Left ventricle myocardium inferior (tissue), 1 donor: ENCODE measurements around the gene SLC16A12. TPM values are rescaled to one million over a fixed set of nuclear protein-coding genes. Genes with fewer than 3 reads are reported as not detected.
"Not testable (repeated sequence)": the region's sequence is repeated elsewhere in the genome, so short reads cannot be mapped to it uniquely, and the experiment has no call there.

Experiments
- DNase-seq: peaks from one replicate; pipeline ENCODE4 v3.0.0-alpha.2; 2020
- H3K27ac ChIP-seq: fragments of 200-600 bp; replicated peaks from 2 replicates; pipeline ENCODE4 v1.8.0; 2021
- H3K27me3 ChIP-seq: fragments of 200-600 bp; 2 replicates; pipeline ENCODE4 v1.8.0; 2021; ENCODE audit warnings: low read depth
- H3K36me3 ChIP-seq: fragments of 200-600 bp; 2 replicates; pipeline ENCODE4 v1.8.0; 2021
- H3K4me1 ChIP-seq: fragments of 200-600 bp; 2 replicates; pipeline ENCODE4 v1.8.0; 2021
- H3K4me3 ChIP-seq: fragments of 200-600 bp; 2 replicates; pipeline ENCODE4 v1.8.0; 2021; ENCODE audit warnings: mild to moderate bottlenecking, moderate library complexity
- H3K9me3 ChIP-seq: fragments of 200-600 bp; replicated peaks from 2 replicates; pipeline ENCODE4 v1.8.0; 2021
- CTCF ChIP-seq: fragments of 200-600 bp; IDR thresholded peaks from 2 replicates; pipeline ENCODE4 v1.8.0; 2021; ENCODE audit warnings: antibody characterized with exemption, mild to moderate bottlenecking, borderline replicate concordance
- intact Hi-C: fragments of 100-400 bp; cut with micrococcal nuclease; formaldehyde crosslinking; loops from one replicate; pipeline ENCODE4 v1.11.0; 2022
- total RNA-seq: library from RNA; stranded (reverse); fragmentation: NEBNext Ultra II Directional; extraction: Animal tissue kit (Norgen Biotek cat#: 25700); gene quantifications from one replicate; pipeline ENCODE4 v1.2.1, GENCODE V29; 2021
- donor health status: DM: no; HTN: yes; CAD: no; lungs with severe emphysema.

The SLC16A12 gene
- total RNA-seq, 1 donor from 2014 or later = 2.0 TPM

DNA sequence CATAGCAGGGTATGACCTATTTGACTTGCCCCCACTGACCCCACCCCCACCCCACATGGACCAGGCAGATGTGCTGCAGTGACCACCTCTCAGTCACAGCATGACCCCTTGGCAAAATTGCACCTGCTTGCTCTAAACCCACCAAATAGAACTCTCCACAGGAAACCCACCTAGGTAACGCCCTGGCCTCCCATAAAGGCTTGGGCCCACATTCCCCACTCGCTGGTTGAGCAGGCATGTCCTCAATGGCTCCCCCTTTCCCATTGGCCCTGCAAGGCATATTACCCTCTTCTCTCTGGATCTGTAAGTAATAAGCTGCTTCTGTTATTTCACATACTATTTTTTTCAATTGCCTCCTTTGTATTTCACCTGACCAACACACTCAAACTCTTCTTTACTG, 140.3 kb downstream of the SLC16A12 start:
- H3K9me3 ChIP-seq = no peaks in the 10 kb centered on the region
- intact Hi-C loops = no loop called here
- DNase-seq = no peak
- H3K27me3 ChIP-seq = no peaks in the 10 kb centered on the region
- H3K36me3 ChIP-seq = peaks cover 7% of the 10 kb centered on the region
- peak overlapping the region; percentile 74 for H3K4me3 ChIP-seq
- no peak for TF ChIP-seq CTCF
- H3K27ac ChIP-seq = no peak overlapping the region
- H3K4me1 ChIP-seq = peaks cover 62% of the 10 kb centered on the region

- no peaks in the 10 kb centered on the region for H3K9me3 ChIP-seq
- peaks cover 7% of the 10 kb centered on the region for H3K36me3 ChIP-seq
- intact Hi-C loops = no loop called here
- H3K4me3 ChIP-seq = peak overlapping the region; percentile 74
- no peak for DNase-seq
- no peak for TF ChIP-seq CTCF
- peak overlapping the region; percentile 88 for H3K27ac ChIP-seq
- peaks cover 63% of the 10 kb centered on the region for H3K4me1 ChIP-seq
- no peaks in the 10 kb centered on the region for H3K27me3 ChIP-seq
Observed at GRCh38 chr10:89393898-89394297, 141.5 kb downstream of the SLC16A12 start.

DNA sequence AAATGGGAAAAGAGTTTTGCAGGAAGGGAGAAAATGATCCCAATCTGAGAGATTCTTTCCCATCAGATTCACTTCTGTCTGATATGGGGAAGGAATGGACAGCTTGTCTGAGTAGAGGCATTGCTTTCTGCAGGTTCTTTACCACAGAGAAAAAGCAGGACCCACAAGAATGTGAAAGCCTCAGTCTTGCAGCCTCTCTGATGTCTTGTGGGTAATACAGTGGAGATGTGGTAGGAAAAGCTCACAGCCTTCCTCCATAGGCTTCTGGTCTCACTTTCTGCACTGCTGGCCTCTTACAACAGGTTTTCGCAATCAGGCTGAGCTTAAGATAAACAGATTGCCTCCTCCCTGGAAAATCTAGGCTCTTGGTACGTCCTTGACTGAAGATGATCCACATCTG, 142.4 kb downstream of the SLC16A12 start:
- Histone ChIP-seq H3K4me3 (peak overlapping the region; percentile 74), H3K27ac (peak overlapping the region; percentile 88), H3K9me3 (no peaks in the 10 kb centered on the region), H3K36me3 (peaks cover 7% of the 10 kb centered on the region), H3K4me1 (peaks cover 56% of the 10 kb centered on the region), H3K27me3 (no peaks in the 10 kb centered on the region)
- no peak for TF ChIP-seq CTCF
- DNase-seq = no peak
- intact Hi-C loops = no loop called here

DNA sequence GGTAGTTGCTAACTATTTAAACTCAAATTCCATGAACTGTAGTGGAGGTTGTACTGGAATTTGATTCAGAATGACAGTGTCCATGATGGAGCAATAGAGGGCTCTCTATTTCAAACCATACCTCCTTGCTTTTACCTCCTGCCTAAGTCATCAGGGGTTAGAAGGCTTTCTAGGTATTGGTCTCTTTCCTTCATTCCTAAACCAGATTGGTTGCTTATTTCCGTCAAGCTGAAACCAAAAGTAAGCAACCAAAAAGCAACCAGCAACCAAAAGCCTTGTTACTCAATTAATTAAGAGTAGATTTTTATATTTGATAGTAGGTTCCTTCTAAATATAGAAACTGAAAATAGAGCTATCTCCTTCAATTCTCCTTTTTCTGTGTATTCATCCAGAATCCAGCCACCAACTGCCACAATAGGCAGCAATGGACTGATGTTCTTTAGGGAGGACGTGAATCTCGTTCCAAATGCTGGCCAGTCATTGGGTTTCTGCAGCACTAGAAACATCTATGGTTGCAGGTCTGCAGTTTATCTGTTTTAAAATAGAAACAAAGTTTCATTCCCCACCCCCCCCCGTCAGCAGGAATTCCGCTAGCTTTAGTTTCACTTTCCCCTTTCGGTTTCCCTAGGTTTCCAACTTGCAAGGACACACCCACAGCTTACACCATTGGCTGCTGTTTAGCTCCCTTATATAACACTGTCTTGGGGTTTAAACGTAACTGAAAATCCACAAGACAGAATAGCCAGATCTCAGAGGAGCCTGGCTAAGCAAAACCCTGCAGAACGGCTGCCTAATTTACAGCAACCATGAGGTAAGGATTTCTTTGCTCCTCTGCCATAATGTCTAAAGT, 143.3 kb downstream of the SLC16A12 start, which contains the start of gene IFIT1:
TSS of gene IFIT1 (plus strand) at position 717 of the 850 bp plus-strand sequence. CDS start at position 807, 90 bp downstream.
- DNase-seq = no peak
- no peak for TF ChIP-seq CTCF
- peaks cover 53% of the 10 kb centered on the region for H3K4me1 ChIP-seq
- H3K9me3 ChIP-seq = no peaks in the 10 kb centered on the region
- intact Hi-C loops = no loop called here
- H3K27me3 ChIP-seq = no peaks in the 10 kb centered on the region
- H3K36me3 ChIP-seq = peaks cover 7% of the 10 kb centered on the region
- peak within 1 kb of the TSS; percentile 88 for H3K27ac ChIP-seq
- H3K4me3 ChIP-seq = peak within 1 kb of the TSS; percentile 74

DNA sequence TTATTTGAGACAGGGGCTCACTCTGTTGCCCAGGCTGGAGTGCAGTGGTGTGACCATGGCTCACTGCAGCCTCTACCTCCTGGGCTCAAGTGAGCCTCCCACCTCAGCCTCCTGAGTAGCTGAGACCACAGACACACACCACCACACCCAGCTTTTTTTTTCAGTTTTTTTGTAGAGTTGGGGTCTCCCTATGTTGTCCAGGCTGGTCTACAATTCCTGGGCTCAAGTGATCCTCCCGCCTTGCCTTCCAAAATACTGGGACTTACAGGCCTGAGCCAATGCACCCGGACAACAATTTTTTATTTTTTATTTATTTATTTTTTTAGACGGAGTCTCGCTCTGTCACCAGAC, 144.2 kb downstream of the SLC16A12 start:
- H3K27me3 ChIP-seq, H3K9me3 ChIP-seq, intact Hi-C loops, H3K4me3 ChIP-seq, H3K36me3 ChIP-seq, DNase-seq: not testable (repeated sequence)
- Histone ChIP-seq H3K27ac (peak overlapping the region; percentile 88), H3K4me1 (peaks cover 53% of the 10 kb centered on the region)

DNA sequence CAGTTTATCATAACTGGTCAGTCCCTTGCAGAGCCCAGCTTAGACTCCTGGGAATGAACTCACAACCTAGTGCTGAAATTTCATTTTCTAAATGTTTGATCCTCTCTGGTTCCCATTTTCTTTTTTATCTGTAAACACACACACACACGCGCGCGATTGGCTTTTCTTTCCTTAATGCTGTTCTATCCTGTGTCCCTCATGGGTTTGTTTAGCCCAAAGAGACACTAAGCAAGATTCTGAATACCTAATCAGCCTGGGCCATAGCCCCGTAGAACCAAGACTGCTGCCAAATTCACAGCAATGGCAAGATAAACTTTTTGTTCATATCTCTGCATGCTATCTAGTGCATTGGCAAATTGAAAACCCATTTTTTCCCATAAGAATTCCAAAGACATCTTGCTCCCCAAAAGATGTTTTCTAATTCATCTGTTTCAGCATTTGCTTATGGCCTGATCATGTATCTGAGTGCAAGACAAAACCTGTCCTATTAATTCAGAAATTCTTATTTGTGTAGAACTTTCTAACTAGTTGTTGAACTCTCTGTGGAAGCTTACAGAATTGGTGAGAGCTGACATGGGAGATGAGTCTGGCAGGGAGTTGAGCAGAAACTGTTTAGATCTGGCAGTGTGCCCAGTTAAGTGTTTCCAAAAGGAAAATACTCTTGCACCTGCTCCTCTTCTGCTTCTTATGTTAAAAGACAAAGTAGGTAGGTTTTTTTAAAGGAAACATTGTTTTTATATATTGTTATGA, 144.7 kb downstream of the SLC16A12 start:
- intact Hi-C loops = no loop called here
- no peak overlapping the region for H3K4me3 ChIP-seq
- no peak for TF ChIP-seq CTCF
- H3K27me3 ChIP-seq = no peaks in the 10 kb centered on the region
- peaks cover under 1% of the 10 kb centered on the region for H3K36me3 ChIP-seq
- no peak for DNase-seq
- no peaks in the 10 kb centered on the region for H3K9me3 ChIP-seq
- H3K27ac ChIP-seq = peak overlapping the region; percentile 88
- H3K4me1 ChIP-seq = peaks cover 52% of the 10 kb centered on the region
